Measurements from ENCODE around the gene ARSG. TPM values are rescaled to one million over a fixed set of nuclear protein-coding genes. Genes with fewer than 3 reads are reported as not detected.

Gene ARSG
- polyA plus RNA-seq, 1 donor (not counting 4 experiments of a cell fraction or from before 2014, with no cell fraction given), result 0.41 TPM

DNA sequence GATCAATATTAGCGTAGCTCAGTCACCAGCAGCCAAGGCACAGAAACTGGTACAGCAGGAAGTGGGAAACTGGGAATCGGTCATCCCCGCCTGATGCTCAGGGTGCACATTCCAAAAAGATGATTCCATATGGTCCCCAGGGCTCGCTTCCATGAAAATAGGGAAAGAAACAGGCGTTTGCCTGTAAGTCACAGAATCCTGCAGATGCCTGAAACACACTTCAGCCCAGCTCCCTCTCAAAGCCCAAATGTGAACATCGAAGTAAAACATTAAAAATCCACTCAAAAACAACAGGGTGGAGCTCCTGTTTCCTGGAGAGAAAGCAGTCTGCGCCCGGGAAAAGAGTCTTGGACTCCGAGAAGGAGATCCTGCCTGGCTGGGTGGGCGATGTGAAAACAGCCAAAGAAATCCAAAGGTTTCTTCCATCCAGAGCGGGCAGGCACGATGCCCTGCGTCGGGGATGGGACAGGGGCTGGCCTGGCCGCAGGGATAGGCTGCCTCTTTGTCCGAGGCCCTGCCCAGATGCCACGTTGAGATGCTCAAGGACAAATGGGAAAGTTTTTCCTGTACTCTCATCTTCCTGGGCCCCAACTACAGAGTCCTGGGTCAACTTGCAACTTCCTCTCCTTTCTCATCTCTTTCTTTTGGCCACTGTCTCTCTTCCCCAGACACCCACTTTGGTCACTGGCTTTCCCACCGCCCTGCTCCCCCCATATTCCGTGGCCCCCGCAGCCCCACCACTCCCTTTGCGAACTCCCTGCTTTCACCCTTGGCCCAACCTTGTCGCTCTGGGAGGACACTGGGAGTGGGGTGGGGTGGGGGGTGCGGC is 165.3 kb downstream of the ARSG start:
- peak overlapping the region; percentile 66 for H3K4me2 ChIP-seq (ENCODE audit: control insufficient read depth, extremely low read depth, insufficient read depth, low read depth, low read length)
- H4K20me1 ChIP-seq (ENCODE audit: control insufficient read depth, extremely low read depth, insufficient read depth, low read length), result no peaks in the 10 kb centered on the region
- peak overlapping the region; percentile 28 for H2AFZ ChIP-seq (ENCODE audit: control insufficient read depth, low read length)
- H3K27ac ChIP-seq (ENCODE audit: control insufficient read depth, insufficient read depth, low read length), result peak overlapping the region; percentile 77
- H3K79me2 ChIP-seq (ENCODE audit: control insufficient read depth, insufficient read depth, low read length), result peaks cover 9% of the 10 kb centered on the region
- TF ChIP-seq, protein P1, sequence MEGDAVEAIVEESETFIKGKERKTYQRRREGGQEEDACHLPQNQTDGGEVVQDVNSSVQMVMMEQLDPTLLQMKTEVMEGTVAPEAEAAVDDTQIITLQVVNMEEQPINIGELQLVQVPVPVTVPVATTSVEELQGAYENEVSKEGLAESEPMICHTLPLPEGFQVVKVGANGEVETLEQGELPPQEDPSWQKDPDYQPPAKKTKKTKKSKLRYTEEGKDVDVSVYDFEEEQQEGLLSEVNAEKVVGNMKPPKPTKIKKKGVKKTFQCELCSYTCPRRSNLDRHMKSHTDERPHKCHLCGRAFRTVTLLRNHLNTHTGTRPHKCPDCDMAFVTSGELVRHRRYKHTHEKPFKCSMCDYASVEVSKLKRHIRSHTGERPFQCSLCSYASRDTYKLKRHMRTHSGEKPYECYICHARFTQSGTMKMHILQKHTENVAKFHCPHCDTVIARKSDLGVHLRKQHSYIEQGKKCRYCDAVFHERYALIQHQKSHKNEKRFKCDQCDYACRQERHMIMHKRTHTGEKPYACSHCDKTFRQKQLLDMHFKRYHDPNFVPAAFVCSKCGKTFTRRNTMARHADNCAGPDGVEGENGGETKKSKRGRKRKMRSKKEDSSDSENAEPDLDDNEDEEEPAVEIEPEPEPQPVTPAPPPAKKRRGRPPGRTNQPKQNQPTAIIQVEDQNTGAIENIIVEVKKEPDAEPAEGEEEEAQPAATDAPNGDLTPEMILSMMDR (optimal IDR thresholded peaks at IDR 0.05 in 1 of 3, IDR thresholded peaks at IDR 0.05 in 1 of 3, conservative IDR thresholded peaks at IDR 0.05 in 1 of 3; ENCODE audit: extremely low read depth in 1 of 3, insufficient read depth in 2 of 3, low read length in 3 of 3), result no peak
- no peak for TF ChIP-seq EZH2 (IDR thresholded peaks at IDR 0.05; ENCODE audit: low read length)
- DNase-seq (ENCODE audit: low read depth, low spot score) (no peak), FAIRE-seq (peak; percentile 13)
- H3K36me3 ChIP-seq (ENCODE audit: control insufficient read depth in 2 of 2, extremely low read depth in 1 of 2, insufficient read depth in 2 of 2, low read length in 2 of 2), result peaks cover 0 to 3% of the 10 kb centered on the region in 2 experiments
- no peaks in the 10 kb centered on the region for H3K27me3 ChIP-seq (ENCODE audit: control insufficient read depth, extremely low read depth, insufficient read depth, low read length)
- dilution Hi-C loops (cut with MboI; ENCODE audit: extremely low pct_ligation_motif_present, low sequenced_read_pairs), result no loop called here
- peaks cover 38% of the 10 kb centered on the region for H3K4me1 ChIP-seq (ENCODE audit: control insufficient read depth, extremely low read depth, insufficient read depth, low read length)
- H3K9ac ChIP-seq (ENCODE audit: control insufficient read depth, extremely low read depth, insufficient read depth, low read length), result peak overlapping the region; percentile 84
- H3K9me3 ChIP-seq (ENCODE audit: control insufficient read depth, low read depth, low read length), result no peaks in the 10 kb centered on the region
- no peaks in the 10 kb centered on the region for H3K9me1 ChIP-seq (ENCODE audit: control insufficient read depth, extremely low read depth, insufficient read depth, low read length)
- peak overlapping the region; percentile 68 to 81 (median 72) for H3K4me3 ChIP-seq (ENCODE audit: control insufficient read depth in 2 of 3, extremely low read depth in 1 of 3, insufficient read depth in 2 of 3, low read depth in 1 of 3, low read length in 3 of 3)

DNA sequence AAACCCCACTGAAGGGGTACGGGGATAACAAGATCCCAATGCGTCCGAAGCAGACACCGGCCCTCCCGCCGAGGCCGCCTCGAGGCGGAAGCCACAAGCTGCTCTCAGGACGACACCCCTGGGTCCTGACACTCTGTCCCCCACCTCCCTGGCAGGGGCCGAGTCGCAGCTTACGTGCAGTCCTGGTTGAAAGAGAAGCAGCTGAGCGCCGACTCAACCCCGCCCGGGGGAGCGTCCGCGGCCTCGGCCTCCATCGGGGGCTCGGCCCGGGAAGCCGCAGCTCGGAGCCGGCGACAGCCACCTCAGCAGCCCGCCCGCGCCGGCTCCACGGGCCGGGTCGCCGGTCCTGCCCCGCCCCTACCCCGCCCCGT is 165.9 kb downstream of the ARSG start, which contains the start of gene WIPI1:
WIPI1 (minus strand) TSS at position 329 of the 371 bp plus-strand sequence; CDS start at position 254, 75 bp downstream.
- TF ChIP-seq, protein P1 (optimal IDR thresholded peaks at IDR 0.05 in 1 of 3, IDR thresholded peaks at IDR 0.05 in 1 of 3, conservative IDR thresholded peaks at IDR 0.05 in 1 of 3; ENCODE audit: extremely low read depth in 1 of 3, insufficient read depth in 2 of 3, low read length in 3 of 3), result no peak
- TF ChIP-seq EZH2 (IDR thresholded peaks at IDR 0.05; ENCODE audit: low read length), result no peak
- peak within 1 kb of the TSS; percentile 80 for H2AFZ ChIP-seq (ENCODE audit: control insufficient read depth, low read length)
- no peak for FAIRE-seq
- peaks cover 0 to 2% of the 10 kb centered on the region in 2 experiments for H3K36me3 ChIP-seq (ENCODE audit: control insufficient read depth in 2 of 2, extremely low read depth in 1 of 2, insufficient read depth in 2 of 2, low read length in 2 of 2)
- H3K4me2 ChIP-seq (ENCODE audit: control insufficient read depth, extremely low read depth, insufficient read depth, low read depth, low read length), result peak within 1 kb of the TSS; percentile 88
- H3K27ac ChIP-seq (ENCODE audit: control insufficient read depth, insufficient read depth, low read length), result peak within 1 kb of the TSS; percentile 77
- no peaks in the 10 kb centered on the region for H3K9me1 ChIP-seq (ENCODE audit: control insufficient read depth, extremely low read depth, insufficient read depth, low read length)
- no peaks in the 10 kb centered on the region for H4K20me1 ChIP-seq (ENCODE audit: control insufficient read depth, extremely low read depth, insufficient read depth, low read length)
- no peak for DNase-seq (ENCODE audit: low read depth, low spot score)
- peaks cover 40% of the 10 kb centered on the region for H3K4me1 ChIP-seq (ENCODE audit: control insufficient read depth, extremely low read depth, insufficient read depth, low read length)
- no peaks in the 10 kb centered on the region for H3K27me3 ChIP-seq (ENCODE audit: control insufficient read depth, extremely low read depth, insufficient read depth, low read length)
- no peaks in the 10 kb centered on the region for H3K9me3 ChIP-seq (ENCODE audit: control insufficient read depth, low read depth, low read length)
- dilution Hi-C loops (cut with MboI; ENCODE audit: extremely low pct_ligation_motif_present, low sequenced_read_pairs), result no loop called here
- H3K4me3 ChIP-seq (ENCODE audit: control insufficient read depth in 2 of 3, extremely low read depth in 1 of 3, insufficient read depth in 2 of 3, low read depth in 1 of 3, low read length in 3 of 3), result peak within 1 kb of the TSS; percentile 68 to 81 (median 72)
- H3K9ac ChIP-seq (ENCODE audit: control insufficient read depth, extremely low read depth, insufficient read depth, low read length), result peak within 1 kb of the TSS; percentile 84
- peaks cover 9% of the 10 kb centered on the region for H3K79me2 ChIP-seq (ENCODE audit: control insufficient read depth, insufficient read depth, low read length)
